HepG2 (cell line): Measurements from ENCODE around the gene INF2. TPM values are rescaled to one million over a fixed set of nuclear protein-coding genes. Genes with fewer than 3 reads are reported as not detected.

Source experiments
- EHMT2 ChIP-seq: fragments of 200-600 bp; sonication (generic); IDR thresholded peaks from 2 replicates; pipeline ENCODE4 v1.7.0; 2017; ENCODE audit warnings: antibody characterized with exemption, low read depth, low read length, borderline replicate concordance
- FOSL2 ChIP-seq: sonication (generic); formaldehyde crosslinking; IDR thresholded peaks from 2 replicates; pipeline ENCODE4 v1.4.0; 2020; ENCODE audit warnings: missing genetic modification reagents
- HIVEP1 ChIP-seq: sonication (generic); formaldehyde crosslinking; IDR thresholded peaks from 2 replicates; pipeline ENCODE4 v1.4.0; 2020; ENCODE audit warnings: mild to moderate bottlenecking, missing genetic modification reagents
- KAT8 ChIP-seq: IDR thresholded peaks from 2 replicates; pipeline ENCODE4 v1.6.1; 2016; ENCODE audit warnings: missing genetic modification reagents, missing compliant biosample characterization
- KMT2A ChIP-seq: sonication (generic); formaldehyde crosslinking; IDR thresholded peaks from 2 replicates; pipeline ENCODE4 v1.4.0; 2020; ENCODE audit warnings: missing genetic modification reagents
- ZBTB8A ChIP-seq: sonication (generic); formaldehyde crosslinking; IDR thresholded peaks from 2 replicates; pipeline ENCODE4 v1.4.0; 2020; ENCODE audit warnings: mild to moderate bottlenecking, low read depth, missing genetic modification reagents, borderline replicate concordance
- ZFP36 ChIP-seq: fragments of 150-350 bp; IDR thresholded peaks from 2 replicates; pipeline ENCODE4 v1.6.1; 2018; ENCODE audit warnings: borderline replicate concordance, low read length, low read depth; ENCODE audit not compliant: partially characterized antibody
- ZNF292 ChIP-seq: sonication (generic); formaldehyde crosslinking; IDR thresholded peaks from 2 replicates; pipeline ENCODE4 v1.8.1; 2022; ENCODE audit warnings: mild to moderate bottlenecking, low read depth, missing genetic modification reagents, borderline replicate concordance
- ZNF407 ChIP-seq: sonication (generic); formaldehyde crosslinking; IDR thresholded peaks from one replicate; pipeline ENCODE4 v1.5.1; 2020; ENCODE audit warnings: mild to moderate bottlenecking, missing genetic modification reagents; ENCODE audit errors: not compliant biosample characterization
- ZNF441 ChIP-seq: sonication (generic); formaldehyde crosslinking; IDR thresholded peaks from 2 replicates; pipeline ENCODE4 v1.7.0; 2021; ENCODE audit warnings: missing genetic modification reagents, borderline replicate concordance
- ZNF569 ChIP-seq: sonication (generic); formaldehyde crosslinking; IDR thresholded peaks from 2 replicates; pipeline ENCODE4 v1.5.0; 2020; ENCODE audit warnings: mild to moderate bottlenecking, missing genetic modification reagents, moderate library complexity, borderline replicate concordance
- ZNF670 ChIP-seq: sonication (generic); formaldehyde crosslinking; IDR thresholded peaks from 2 replicates; pipeline ENCODE4 v1.8.0; 2022; ENCODE audit warnings: mild to moderate bottlenecking, missing genetic modification reagents, borderline replicate concordance
- ZNF678 ChIP-seq: sonication (generic); formaldehyde crosslinking; IDR thresholded peaks from 2 replicates; pipeline ENCODE4 v1.4.0; 2020; ENCODE audit warnings: mild to moderate bottlenecking, missing genetic modification reagents
- ZNF761 ChIP-seq: sonication (generic); formaldehyde crosslinking; conservative IDR thresholded peaks from 2 replicates; pipeline ENCODE4 v1.4.0; 2020; ENCODE audit warnings: mild to moderate bottlenecking, missing genetic modification reagents
- ZSCAN31 ChIP-seq: sonication (generic); formaldehyde crosslinking; IDR thresholded peaks from 2 replicates; pipeline ENCODE4 v1.5.0; 2020; ENCODE audit warnings: low read depth, mild to moderate bottlenecking, missing genetic modification reagents
- polyA plus RNA-seq, 8 experiments: library from polyadenylated mRNA; depleted of rRNA in 3 of 8; stranded (reverse) in 7 of 8; unstranded in 1 of 8; fragments of >200 nt; fragmentation: Illumina TruSeq in 4 of 8; extraction: Trizol in 4 of 8; gene quantifications; 2 replicates each; pipeline versions ENCODE4 v1.2.1 to v1.2.3, GENCODE V29; 2011 to 2016; ENCODE audit warnings: low read depth in 4 of 8, missing spikeins in 1 of 8, mixed read lengths in 1 of 8; ENCODE audit not compliant: insufficient read depth in 1 of 8
- total RNA-seq, 5 experiments: library from RNA; depleted of rRNA; stranded (reverse); fragments of >200 nt; fragmentation: Illumina TruSeq; extraction: Trizol; gene quantifications; 2 replicates each; pipeline ENCODE4 v1.2.3, GENCODE V29; 2016; ENCODE audit warnings: low read depth in 1 of 5
- TF ChIP-seq, protein P1 (sequence below): sonication (generic); formaldehyde crosslinking; IDR thresholded peaks from 2 replicates; pipeline ENCODE4 v1.4.0; 2020; ENCODE audit warnings: missing genetic modification reagents
- TF ChIP-seq, protein P2 (sequence below), 2 experiments: sonication (generic) in 1 of 2; formaldehyde crosslinking in 1 of 2; IDR thresholded peaks; 2 replicates each; pipeline versions ENCODE4 v1.4.0 to v1.6.1; 2018 to 2020; ENCODE audit warnings: missing genetic modification reagents in 2 of 2, borderline replicate concordance in 1 of 2, low read depth in 1 of 2, mild to moderate bottlenecking in 1 of 2, missing biosample characterization in 1 of 2

INF2 gene
- total and polyA plus RNA-seq, 2 of the 13 experiments (the other 11 are each of a cell fraction or from before 2014, with no cell fraction given): 16.4 to 26.4 TPM

GRCh38 chr14:104654119-104654518 lies 35.3 kb upstream of the INF2 start (continued):
- TF ChIP-seq HIVEP1 (CRISPR knock-in tag) (0 out of 2 replicates have a peak, but pooled peaks have one; percentile 15), ZNF569 (CRISPR knock-in tag) (no peak), ZBTB8A (CRISPR knock-in tag) (no peak), ZNF407 (no peak), ZNF292 (CRISPR knock-in tag) (peak; percentile 70; the same call in 1 of the 2 replicates), KMT2A (no peak), ZNF670 (CRISPR knock-in tag) (0 out of 2 replicates have a peak, but pooled peaks have one; percentile 58), FOSL2 (CRISPR knock-in tag) (peak; percentile 76), KAT8 (CRISPR knock-in tag) (peak; percentile 31; the same call in 1 of the 2 replicates), ZFP36 (no peak), ZNF678 (no peak), ZSCAN31 (CRISPR knock-in tag) (no peak; the same call in 1 of the 2 replicates), EHMT2 (no peak), ZNF761 (CRISPR knock-in tag) (no peak), ZNF441 (CRISPR knock-in tag) (peak; percentile 97)
- TF ChIP-seq, protein P1, sequence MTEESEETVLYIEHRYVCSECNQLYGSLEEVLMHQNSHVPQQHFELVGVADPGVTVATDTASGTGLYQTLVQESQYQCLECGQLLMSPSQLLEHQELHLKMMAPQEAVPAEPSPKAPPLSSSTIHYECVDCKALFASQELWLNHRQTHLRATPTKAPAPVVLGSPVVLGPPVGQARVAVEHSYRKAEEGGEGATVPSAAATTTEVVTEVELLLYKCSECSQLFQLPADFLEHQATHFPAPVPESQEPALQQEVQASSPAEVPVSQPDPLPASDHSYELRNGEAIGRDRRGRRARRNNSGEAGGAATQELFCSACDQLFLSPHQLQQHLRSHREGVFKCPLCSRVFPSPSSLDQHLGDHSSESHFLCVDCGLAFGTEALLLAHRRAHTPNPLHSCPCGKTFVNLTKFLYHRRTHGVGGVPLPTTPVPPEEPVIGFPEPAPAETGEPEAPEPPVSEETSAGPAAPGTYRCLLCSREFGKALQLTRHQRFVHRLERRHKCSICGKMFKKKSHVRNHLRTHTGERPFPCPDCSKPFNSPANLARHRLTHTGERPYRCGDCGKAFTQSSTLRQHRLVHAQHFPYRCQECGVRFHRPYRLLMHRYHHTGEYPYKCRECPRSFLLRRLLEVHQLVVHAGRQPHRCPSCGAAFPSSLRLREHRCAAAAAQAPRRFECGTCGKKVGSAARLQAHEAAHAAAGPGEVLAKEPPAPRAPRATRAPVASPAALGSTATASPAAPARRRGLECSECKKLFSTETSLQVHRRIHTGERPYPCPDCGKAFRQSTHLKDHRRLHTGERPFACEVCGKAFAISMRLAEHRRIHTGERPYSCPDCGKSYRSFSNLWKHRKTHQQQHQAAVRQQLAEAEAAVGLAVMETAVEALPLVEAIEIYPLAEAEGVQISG: no peak
- TF ChIP-seq, protein P2, sequence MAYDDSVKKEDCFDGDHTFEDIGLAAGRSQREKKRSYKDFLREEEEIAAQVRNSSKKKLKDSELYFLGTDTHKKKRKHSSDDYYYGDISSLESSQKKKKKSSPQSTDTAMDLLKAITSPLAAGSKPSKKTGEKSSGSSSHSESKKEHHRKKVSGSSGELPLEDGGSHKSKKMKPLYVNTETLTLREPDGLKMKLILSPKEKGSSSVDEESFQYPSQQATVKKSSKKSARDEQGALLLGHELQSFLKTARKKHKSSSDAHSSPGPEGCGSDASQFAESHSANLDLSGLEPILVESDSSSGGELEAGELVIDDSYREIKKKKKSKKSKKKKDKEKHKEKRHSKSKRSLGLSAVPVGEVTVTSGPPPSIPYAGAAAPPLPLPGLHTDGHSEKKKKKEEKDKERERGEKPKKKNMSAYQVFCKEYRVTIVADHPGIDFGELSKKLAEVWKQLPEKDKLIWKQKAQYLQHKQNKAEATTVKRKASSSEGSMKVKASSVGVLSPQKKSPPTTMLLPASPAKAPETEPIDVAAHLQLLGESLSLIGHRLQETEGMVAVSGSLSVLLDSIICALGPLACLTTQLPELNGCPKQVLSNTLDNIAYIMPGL (CRISPR knock-in tag; IDR thresholded peaks at IDR 0.05; ENCODE audit: borderline replicate concordance in 1 of 2, low read depth in 1 of 2): 0 out of 4 replicates have a peak, but pooled peaks of 1 of the 2 experiments have one; percentile 50
